Body of pancreas (tissue), 4 donors: Measurements from ENCODE around the gene LRRC15.

Source experiments
- CTCF ChIP-seq, 7 experiments: fragments of 450-650 bp in 4 of 7; fragments of 200-600 bp in 3 of 7; sonication (generic) in 3 of 7; IDR thresholded peaks; one replicate each; pipeline ENCODE4 v1.5.1; 2016 to 2019; ENCODE audit warnings: antibody characterized with exemption in 7 of 7
- POLR2A ChIP-seq, 3 donors: fragments of 450-650 bp; IDR thresholded peaks; one replicate each; pipeline ENCODE4 v1.6.1; 2016; ENCODE audit warnings: antibody characterized with exemption in 3 of 3, mild to moderate bottlenecking in 2 of 3

- TF ChIP-seq CTCF (IDR thresholded peaks at IDR 0.05) (no peak), POLR2A (IDR thresholded peaks at IDR 0.05) (no peak)
These were observed 39.4 kb downstream of the LRRC15 start for GRCh38 chr3:194330160-194330559.
